Measurements from ENCODE around the gene VEGFA. TPM values are rescaled to one million over a fixed set of nuclear protein-coding genes. Genes with fewer than 3 reads are reported as not detected.

Gene VEGFA
- total RNA-seq, 1 donor from 2014 or later, result 22.4 TPM

DNA sequence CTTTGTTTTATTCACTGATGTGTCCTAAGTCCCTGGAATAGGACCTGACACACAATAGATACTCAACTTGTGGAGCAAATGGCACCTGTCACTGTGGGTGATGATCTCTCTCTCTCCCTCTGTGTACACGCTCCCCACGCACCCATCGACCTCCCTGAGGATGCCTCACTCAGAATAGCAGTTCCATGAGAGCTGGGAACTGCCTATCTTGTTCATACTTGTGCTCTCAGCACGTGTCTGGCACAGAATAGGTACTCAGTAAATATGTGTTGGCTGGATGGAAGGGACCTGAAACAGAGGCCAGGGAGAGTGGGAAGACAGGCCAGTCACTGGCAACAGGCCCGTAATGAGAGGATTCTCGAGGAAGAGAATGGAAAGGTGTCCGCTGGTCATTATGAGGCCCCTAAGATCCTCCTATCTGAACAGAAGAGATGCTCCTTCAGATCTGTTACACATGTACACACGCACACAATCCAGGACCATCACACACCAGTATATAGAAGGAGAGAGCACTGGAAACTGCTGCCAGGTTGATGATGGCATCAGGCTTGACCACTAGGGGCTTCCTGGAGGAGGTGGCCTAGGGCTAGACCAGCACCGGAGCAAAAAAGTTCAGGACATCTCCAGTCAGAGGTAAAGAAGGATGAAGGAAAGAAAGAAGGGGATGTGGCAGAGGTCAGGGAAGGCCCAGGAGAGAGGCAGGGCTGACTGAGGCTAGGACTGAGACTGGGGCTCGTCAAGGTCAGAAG is 30.9 kb downstream of the VEGFA start:
- intact Hi-C loops (cut with micrococcal nuclease), result no loop called here

DNA sequence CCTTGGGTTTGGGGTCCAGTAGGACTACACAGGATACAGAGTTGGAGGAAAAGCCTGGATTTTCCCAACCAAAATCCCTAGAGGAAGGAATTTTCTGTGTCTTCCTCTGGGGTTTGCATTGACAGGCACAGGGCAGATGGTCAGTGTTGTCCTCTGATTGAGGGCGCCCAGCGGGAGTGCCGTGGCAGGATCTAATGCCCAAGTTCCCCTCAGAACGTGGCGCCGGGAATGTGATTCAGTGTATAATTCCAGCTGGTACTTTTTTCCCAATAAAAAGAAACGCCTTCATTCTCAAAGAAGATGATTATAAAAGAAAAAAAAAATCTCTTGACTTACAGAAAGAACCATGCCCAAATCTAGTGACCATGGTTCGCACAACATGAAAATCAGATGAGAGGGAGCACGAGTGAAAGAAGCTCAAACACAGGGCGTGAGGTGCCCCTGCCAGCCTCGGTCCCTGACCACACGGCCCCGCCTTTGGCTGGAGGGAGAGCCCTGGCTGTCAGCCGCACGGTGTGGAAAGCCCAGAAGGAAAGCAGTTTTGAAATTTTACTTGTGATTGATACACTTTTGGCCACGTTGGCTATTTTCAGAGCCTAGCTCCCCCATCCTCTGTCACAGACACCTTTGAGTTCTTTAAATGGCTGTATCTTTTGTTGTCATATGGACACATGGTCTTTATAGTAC is 31.6 kb downstream of the VEGFA start:
- intact Hi-C loops (cut with micrococcal nuclease), result no loop called here

DNA sequence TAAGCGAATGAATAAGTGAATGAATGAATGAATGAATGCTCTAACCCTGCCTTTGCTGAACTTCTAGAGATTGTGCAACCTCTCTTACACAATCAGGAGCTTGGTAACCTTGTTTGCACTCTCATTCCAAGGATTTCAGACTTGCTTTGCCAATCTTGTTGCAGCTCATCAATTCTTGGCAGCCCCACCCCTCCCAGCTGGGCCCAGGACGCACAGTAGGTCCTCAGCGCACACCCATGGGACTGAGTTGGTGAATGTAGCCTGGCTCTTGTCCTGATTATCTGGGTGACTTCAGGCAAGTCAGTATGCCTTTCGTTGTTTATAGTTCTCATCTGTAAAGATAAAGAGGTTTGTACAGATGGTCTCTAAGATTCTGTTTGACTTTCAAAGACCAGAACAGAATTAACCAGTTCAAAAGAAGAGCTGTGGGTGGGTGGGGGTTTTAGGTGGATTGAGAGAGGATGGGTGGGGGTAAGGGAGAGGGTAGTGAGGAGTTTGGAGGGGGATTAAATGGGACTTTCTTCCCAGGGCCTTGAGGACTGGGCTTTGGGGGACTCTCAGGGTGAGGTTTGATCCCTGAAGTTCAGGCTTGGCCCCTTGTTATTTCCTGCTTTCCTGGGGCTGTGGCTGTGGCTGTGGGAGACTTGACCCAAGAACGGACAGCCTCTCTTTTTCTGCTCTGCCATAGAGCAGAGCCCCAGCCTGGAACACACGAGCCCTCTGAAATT is 33.2 kb downstream of the VEGFA start:
- intact Hi-C loops (cut with micrococcal nuclease), result no loop called here

DNA sequence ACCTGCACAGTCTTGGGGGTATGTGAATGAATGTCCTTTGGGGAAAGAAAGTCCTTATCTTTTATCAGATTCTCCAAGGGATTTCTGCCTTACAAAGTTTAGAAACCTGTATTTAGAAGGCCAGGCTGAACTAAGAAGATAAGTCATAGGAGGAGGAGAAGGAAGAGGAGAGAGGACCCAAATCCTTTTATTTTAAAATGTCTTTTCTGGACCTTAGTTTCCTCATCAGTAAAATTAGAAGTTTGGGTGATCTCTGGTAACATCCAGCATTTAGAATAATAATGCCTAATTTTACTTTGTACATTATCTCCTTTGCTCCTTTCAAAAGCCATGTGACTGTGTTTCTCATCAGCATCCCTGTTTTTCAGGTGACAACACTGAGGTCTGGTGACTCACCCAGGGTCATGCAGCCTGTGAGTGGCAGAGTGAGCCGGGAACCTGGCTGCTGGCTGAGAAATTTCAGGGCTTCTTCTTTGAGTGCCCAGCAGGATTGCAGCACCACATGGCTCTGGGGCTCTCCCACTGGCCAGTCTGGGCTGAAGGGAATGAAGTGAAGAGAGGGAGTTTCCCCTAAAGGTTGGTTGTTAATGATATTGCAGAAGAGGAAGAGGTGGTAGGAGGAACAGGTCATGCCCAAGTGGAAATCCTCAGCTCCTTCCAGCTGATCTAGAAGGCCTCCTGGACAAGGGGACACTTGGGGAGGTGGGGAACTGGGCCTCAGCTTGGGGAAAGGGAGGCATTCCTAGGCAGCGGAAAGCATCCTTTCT is 34.0 kb downstream of the VEGFA start:
- intact Hi-C loops (cut with micrococcal nuclease), result no loop called here

DNA sequence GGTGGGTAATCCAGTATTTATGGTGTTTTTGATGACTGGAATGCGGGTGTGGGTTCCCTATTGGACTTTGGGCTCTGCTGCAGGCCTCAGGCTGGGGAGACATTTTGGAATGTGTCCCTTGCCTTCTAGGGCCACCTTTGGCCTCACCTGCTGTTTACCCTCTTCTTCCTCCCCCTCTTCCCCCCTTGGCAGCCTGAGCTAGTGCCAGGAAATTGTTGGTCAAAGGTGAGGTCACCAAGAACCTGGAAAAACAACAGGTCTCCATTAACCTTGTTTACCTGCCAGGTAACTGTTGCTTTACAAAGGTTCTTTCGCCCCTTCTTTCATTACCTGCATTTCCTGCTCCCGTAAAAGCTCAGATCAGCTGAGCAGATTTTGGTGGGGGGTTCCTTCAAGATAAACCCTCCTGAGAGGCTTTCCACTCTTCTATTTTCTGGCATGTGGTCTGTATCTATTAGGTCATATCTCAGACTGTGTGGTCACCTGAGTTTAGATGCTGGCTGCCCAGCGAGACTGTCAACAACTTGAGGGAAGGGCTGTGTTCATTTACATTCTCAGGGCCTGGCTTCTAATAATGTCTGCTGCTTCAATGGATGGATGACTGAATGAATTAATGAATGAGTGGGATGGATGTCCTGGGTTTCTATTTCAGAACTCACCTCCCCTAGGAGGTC is 34.7 kb downstream of the VEGFA start:
- intact Hi-C loops (cut with micrococcal nuclease), result no loop called here

DNA sequence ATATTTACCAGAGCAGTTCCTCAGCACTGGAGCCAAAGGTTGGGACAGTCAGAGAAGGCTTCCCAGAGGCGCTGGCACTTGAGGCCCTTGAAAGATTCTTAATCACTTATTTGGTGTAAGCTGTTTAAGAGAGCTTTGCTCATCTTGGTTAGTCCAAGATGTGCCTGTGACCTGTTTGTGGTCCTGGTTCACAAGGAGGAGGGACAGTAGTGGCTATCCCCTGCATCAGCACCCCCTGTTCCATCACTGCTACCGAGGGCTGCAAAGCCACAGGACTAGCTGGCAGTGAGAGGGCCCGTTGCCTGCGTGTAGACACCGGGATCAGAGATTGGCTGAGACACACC is 35.7 kb downstream of the VEGFA start:
- intact Hi-C loops (cut with micrococcal nuclease), result no loop called here

DNA sequence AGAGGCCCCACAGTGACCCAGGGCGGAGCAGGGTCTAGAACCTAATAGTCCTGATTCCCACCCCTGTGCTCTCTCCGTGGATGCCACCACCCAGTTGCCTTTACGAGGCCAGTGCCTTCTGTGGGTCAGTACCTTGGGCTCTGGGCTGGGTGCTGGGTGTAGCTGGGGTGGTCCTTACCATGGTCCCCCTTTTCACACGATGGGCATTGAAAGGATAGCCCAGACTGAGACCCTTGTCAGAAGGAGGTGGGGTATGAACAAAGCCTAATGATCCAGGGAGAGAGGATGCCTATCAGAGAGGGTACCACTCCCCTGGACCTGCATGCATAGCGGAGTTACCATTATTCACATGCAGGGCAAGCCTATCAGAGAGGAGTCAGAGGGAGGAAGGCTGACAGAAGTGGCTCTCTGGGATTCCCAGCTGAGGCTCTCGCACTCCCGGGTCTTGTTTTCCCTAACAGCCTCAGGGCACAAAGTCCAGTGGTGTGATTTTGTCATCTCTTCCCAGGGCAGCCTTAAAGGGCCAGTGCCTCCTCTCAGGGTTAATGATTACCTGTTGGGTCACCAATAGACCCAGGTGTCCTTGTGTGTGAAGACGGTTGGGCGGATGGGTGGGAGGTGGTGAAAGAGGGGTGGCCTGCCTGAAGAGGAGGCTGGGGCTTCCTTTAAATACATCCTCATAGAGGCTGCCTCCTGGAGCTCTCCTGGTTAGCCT is 36.2 kb downstream of the VEGFA start:
- intact Hi-C loops (cut with micrococcal nuclease), result no loop called here

DNA sequence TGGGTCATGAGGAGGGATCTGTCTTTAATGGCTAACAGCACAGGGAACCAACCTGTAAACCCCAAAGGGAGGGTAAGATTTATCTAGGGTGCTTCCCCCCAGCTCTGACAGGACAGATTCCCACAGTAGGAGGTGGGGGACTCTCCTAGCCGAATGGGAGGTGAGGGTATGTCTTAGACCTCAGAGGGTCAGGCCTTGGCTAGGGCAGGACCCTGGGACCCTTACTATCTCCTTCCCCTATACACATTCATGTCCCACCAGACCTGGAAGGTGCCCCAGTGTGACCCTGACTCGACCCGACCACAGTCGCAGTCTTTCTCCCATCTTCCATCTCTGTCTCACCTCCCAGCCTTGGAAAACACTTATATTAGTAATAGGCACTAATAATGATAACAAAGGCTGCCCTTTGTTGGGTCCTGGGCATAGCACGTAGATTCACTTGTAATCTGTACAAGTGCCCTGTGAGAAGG is 36.8 kb downstream of the VEGFA start:
- intact Hi-C loops (cut with micrococcal nuclease), result no loop called here

DNA sequence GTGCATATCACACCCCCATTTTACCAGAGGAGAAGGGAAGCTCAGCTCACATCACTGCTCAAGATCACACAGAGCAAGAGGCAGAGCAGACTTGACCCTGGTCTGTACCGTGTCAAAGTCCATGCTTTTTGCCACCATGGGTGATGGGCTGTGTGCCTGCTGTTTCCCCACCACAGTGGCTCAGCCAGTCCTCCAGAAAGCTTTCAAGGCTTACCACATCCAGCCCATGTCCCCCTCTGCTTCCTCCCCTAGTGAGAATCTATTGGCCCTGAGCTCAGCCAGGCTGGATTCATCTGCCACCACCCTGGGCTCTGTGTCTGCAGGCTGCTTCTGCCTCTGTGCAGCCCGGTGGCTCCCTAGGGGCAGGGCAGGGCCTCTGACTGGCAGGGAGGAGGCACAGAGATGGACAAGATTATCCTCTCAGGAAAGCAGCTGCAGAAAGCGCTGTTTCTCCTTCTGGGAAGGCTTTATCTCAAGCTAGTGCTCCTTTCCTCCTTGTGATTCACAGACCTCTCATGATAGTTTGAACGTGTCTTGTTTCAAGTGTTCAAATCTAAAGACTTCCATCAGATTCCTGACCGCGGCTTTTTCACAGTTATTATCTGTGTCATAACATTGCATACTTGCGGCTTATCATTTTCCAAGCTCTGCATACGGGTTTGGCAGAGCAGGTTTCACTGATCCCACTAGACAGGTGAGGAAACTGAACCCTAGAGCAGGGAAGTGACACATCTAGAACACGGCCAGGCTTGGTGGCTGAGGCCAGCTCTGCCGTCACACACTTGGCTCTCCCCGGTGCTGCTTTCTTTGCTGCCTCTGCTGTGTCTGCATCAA is 37.4 kb downstream of the VEGFA start:
- intact Hi-C loops (cut with micrococcal nuclease), result no loop called here

DNA sequence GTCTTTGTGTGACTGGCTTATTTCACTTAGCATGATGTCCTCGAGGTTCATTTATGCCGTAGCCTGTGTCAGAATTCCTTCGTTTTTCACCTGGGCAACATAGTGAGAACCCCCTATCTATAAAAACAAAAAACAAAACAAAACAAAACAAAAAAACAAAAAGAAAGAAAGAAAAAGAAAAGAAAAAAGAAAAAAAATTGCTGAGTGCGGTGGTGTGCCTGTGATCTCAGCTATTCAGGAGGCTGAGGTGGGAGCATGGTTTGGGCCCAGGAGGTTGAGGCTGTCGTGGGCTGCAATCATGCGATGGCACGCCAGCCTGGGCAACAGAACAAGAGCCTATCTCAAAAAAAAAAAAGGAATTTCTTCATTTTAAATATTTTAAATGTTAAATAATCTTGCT is 38.4 kb downstream of the VEGFA start:
- intact Hi-C loops (cut with micrococcal nuclease), result no loop called here

DNA sequence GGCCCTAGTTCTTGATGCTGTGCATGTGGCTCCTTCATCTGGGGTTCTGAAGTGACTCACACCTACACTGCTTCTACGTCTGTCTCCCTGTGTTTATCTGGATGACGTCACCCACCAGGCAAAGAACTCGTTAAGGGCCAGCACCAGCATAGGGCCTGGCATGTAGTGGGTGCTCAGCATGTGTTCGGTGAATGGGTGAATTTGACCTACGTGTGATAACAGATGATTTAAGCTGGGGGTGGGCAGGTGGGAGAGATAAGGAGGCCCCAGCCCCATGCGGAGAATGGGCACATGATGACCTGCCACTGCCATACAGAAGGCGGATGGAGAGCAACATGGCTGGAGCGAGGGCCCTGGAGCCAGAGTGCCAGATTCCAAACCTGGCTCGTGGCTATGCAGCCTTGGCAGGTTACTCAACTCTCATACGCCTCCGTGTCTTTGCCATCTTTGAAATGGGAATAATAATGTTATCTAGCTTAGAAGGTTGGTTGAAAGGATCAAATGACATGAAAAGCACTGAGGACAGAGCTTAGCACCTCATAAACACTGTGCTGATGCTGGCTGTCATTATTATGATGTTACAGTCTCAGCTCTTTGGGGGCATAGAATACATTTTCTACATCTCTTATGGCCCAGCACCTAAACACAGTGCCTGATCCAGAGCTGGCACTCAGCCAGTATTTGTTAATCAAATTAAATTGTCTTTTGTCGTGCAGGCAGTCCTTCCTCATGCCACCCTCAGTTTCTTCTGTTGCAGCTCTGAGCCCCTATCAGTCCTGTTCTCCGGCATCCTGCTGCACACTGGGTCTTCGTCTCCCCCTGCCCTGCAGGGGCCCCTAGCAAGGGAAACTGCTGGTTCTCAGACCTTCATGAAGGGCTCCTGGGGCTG is 39.6 kb downstream of the VEGFA start:
- intact Hi-C loops (cut with micrococcal nuclease), result no loop called here

DNA sequence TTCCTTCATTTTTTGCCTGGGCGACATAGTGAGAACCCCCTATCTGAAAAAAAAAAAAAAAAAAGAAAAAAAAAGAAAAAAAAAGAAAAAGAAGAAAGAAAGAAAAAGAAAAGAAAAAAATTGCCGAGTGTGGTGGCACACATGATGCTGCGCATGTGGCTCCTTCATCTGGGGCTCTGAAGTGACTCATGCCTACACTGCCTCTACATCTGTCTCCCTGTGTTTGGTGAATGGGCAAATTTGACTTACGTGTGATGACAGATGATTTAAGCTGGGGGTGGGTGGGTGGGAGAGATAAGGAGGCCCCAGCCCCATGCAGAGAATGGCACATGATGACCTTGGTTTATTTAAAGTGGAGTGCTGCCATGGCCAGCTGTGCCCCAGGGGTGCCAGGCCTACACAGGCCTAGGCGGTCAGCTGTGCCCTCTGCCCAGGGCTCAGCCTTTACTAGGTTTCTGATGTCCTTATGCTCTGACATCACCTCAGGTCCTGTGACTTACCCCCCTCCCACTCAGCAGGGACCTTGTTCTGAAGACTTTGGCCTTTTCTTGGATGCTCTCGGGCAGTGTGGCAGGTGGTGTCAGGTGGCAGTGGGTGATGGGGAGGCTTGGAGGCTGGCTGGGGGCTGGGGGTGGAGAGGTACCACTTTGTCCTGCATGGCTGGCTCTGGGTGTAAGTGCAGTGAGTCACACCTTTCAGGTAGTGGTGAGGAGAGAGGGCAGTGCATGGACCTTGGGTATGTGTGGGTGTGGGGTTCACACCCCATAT is 41.1 kb downstream of the VEGFA start:
- intact Hi-C loops (cut with micrococcal nuclease), result no loop called here

DNA sequence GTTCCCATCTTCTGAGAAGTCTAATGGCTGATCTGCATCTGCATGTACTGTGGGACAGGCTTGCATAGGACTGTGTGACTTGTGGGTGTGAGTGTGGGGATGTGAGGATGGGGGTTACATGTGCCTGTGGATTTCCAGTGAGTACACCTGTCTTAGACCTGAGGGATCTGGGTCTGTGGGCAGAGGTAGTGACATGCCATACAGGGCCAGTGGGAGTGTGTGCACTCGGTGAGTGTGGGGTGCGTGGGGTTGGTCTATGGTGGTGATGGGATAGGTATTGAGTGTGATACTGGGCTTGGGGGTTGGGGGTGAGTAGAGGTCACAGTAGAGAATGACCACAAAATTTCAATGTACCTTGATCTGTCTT is 41.7 kb downstream of the VEGFA start:
- intact Hi-C loops (cut with micrococcal nuclease), result no loop called here

DNA sequence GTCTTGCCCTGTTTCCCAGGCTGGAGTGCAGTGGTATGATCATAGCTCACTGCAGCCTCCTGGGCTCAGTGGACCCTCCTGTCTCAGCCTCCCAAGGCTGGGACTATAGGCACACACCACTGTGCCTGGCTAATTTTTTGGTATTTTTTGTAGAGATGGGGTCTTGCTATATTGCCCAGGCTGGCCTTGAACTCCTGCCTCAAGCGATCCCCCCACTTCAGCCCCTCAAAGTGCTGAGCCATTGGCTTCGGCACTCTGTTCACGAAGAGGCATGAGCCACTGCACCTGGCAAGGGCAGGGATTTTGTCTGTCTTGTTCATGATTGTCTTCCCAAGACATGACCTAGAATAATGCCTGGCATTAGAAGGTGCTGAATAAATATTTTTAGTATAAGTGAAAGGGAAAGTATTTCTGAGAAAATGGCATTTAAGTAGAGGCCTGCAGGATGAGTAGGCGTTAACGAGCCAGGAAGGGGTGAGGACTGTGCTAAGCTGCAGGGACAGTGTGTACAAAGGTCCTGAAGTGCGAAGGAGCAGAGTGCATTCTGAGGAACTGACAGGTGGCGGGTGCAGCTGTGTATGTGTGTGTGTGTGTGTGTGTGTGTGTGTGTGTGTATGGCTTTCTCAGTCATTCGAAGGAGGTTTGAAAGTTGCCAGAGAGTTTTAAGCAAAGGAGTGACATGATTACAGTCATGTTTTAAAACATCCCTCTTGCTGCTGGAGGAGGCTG is 43.0 kb downstream of the VEGFA start:
- intact Hi-C loops (cut with micrococcal nuclease), result no loop called here

DNA sequence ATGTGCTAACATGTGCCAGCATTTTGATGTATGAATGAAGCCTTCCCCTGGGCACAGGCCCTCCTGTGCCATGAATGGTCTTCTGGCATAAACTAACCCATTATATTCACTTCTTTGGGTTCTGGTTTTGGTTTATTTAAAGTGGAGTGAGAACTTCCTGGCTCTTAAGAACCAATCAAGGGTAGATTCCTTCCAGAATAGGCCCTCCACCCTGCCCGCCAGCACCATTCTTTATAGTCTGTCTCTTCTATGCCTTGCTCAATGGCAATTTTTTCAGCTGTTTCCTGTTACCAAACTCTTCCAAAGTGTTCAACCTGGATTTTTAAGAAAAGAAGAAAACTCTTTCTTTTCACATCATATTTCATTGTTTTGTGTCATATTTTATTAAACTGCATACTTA is 44.1 kb downstream of the VEGFA start:
- intact Hi-C loops (cut with micrococcal nuclease), result no loop called here

DNA sequence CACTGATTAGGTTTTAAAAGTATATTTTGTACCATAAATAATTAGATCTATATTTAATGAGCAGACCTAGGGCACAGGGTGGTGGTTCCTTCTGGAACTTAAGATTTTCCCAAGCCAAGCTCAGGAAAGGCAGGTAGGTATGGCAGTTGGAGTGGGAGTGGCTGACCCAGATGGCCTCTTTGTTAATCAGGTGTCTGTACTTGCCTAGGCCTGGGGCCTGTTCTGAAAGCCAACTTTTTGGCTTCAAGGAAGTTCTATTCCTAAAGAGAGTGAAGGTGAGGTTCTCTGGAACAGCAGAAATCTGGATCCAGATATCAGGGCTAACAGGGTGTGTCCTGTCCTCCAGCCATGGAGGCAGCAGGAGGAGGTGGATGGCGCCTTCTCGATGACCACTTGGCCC is 44.9 kb downstream of the VEGFA start:
- intact Hi-C loops (cut with micrococcal nuclease), result no loop called here

DNA sequence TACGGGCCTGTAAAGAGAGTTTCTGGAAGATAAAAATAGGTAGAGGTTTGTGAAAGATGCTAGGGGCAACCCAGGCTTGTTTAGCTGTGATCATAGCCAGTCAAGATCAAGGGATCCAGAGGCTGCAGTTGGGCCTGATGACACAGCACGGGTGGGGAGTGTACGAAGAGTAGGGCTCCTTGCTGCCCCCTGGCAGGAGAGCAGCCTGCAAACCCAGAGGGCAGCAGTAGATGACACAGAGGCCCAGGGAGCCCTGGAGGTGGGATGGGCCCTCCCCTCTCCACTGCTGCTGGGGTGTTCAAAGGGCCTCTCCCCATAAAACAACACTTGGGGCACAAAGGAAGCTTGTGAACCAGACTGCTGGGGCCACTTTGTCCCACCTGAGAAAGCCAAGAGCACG is 47.2 kb downstream of the VEGFA start:
- intact Hi-C loops (cut with micrococcal nuclease), result no loop called here
